B cell (primary cell): ENCODE measurements around the gene EARS2.

Experiments used
- CTCF ChIP-seq: fragments of 200-600 bp; IDR thresholded peaks from one replicate; pipeline ENCODE4 v1.8.0; 2022; ENCODE audit warnings: antibody characterized with exemption, mild to moderate bottlenecking
- EZH2 ChIP-seq: IDR thresholded peaks from 2 replicates; pipeline ENCODE4 v1.6.1; 2012; ENCODE audit warnings: borderline replicate concordance, low read depth, mild to moderate bottlenecking, moderate library complexity, low read length; ENCODE audit not compliant: insufficient read depth, poor library complexity, severe bottlenecking

DNA sequence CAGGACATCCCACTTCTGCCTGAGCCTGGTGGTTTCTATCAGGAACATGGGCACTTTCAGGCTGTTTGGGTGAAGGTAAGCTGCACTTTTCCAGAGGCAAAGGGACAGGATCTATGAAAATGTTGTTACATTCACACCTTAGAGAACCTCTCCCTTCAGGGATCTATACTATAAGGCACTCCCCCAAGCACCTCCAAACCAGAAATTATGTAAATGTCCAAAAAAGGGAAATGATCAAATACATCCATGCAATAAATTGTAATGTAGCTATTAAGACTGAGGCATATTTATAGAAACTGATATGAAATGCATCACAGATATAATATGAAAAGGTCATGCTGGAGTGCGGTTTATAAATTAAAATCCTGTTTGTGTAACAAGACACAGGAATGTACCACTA, 80.9 kb downstream of the EARS2 start:
- TF ChIP-seq CTCF (no peak), EZH2 (no peak)
